H1 (cell line): ENCODE results near the gene HSPA1A. TPM values are rescaled to one million over a fixed set of nuclear protein-coding genes. Genes with fewer than 3 reads are reported as not detected.

ENCODE experiments used
- CTCF ChIA-PET: fragments of 300-600 bp; sonication (Branson Sonifier 250); formaldehyde crosslinking; loops from one replicate; lab custom pipeline; 2021; ENCODE audit not compliant: partially characterized antibody; lab: Charles Lee
- POLR2A ChIA-PET: fragments of 300-600 bp; sonication (Branson Sonifier 250); formaldehyde crosslinking; loops from one replicate; lab custom pipeline; 2021; ENCODE audit warnings: inconsistent platforms; ENCODE audit not compliant: partially characterized antibody; lab: Charles Lee
- DNase-seq, 2 experiments: peaks; one replicate each; pipeline versions ENCODE4 v3.0.0 to v3.0.0-alpha.2; 2010 to 2022; ENCODE audit warnings: low spot score in 2 of 2, low read depth in 1 of 2, mixed read lengths in 1 of 2
- FAIRE-seq: peaks from 2 replicates; lab custom pipeline; 2011; peaks lifted over from hg19 to GRCh38; lab: Jason Lieb, UNC
- H2AFZ ChIP-seq: 2 replicates; pipeline ENCODE4 v1.8.1; 2012; ENCODE audit warnings: low read length, inconsistent platforms
- H2AK5ac ChIP-seq: 2 replicates; pipeline ENCODE4 v1.6.1; 2013; ENCODE audit warnings: low read depth, low read length
- H2BK120ac ChIP-seq: replicated peaks from 2 replicates; pipeline ENCODE3; 2013; ENCODE audit warnings: low read depth, low read length, inconsistent platforms
- H2BK12ac ChIP-seq: 2 replicates; pipeline ENCODE4 v1.6.1; 2013; ENCODE audit warnings: low read depth, low read length
- H2BK15ac ChIP-seq: 2 replicates; pipeline ENCODE4 v1.6.1; 2013; ENCODE audit warnings: low read length
- H2BK20ac ChIP-seq: 2 replicates; pipeline ENCODE4 v1.6.1; 2013; ENCODE audit warnings: low read length
- H2BK5ac ChIP-seq: 2 replicates; pipeline ENCODE4 v1.6.1; 2013; ENCODE audit warnings: low read depth, low read length
- H3K14ac ChIP-seq: 2 replicates; pipeline ENCODE4 v1.6.1; 2013; ENCODE audit warnings: inconsistent platforms; ENCODE audit not compliant: insufficient read length
- H3K18ac ChIP-seq: 2 replicates; pipeline ENCODE4 v1.6.1; 2013; ENCODE audit warnings: low read length; ENCODE audit errors: extremely low read depth
- H3K23ac ChIP-seq: 2 replicates; pipeline ENCODE4 v1.6.1; 2013; ENCODE audit warnings: inconsistent platforms; ENCODE audit not compliant: insufficient read length
- H3K23me2 ChIP-seq: 2 replicates; pipeline ENCODE4 v1.6.1; 2013; ENCODE audit warnings: low read depth, low read length
- H3K27ac ChIP-seq: 2 replicates; pipeline ENCODE4 v1.6.1; 2011; ENCODE audit warnings: low read depth, low read length, inconsistent platforms
- H3K27me3 ChIP-seq, 4 experiments: replicated peaks in 1 of 4; 1 replicate in 1 of 4; 2 replicates in 3 of 4; pipeline versions ENCODE4 v1.6.1 to v1.8.1; 2011 to 2013; ENCODE audit warnings: low read length in 3 of 4, mild to moderate bottlenecking in 3 of 4, inconsistent platforms in 2 of 4, mixed read lengths in 2 of 4, moderate library complexity in 1 of 4; ENCODE audit not compliant: control insufficient read depth in 3 of 4, insufficient read depth in 3 of 4; ENCODE audit errors: extremely low read depth in 1 of 4
- H3K36me3 ChIP-seq, 4 experiments: 2 replicates each; pipeline versions ENCODE4 v1.6.1 to v1.8.1; 2011 to 2013; ENCODE audit warnings: mild to moderate bottlenecking in 4 of 4, low read length in 3 of 4, moderate library complexity in 2 of 4, control low read depth in 1 of 4, inconsistent platforms in 1 of 4; ENCODE audit not compliant: insufficient read depth in 4 of 4, control insufficient read depth in 2 of 4
- H3K4ac ChIP-seq: replicated peaks from 2 replicates; pipeline ENCODE3; 2013; ENCODE audit warnings: low read length, low read depth, mixed read lengths, inconsistent platforms; ENCODE audit not compliant: insufficient read length
- H3K4me1 ChIP-seq, 4 experiments: replicated peaks in 1 of 4; 1 replicate in 1 of 4; 2 replicates in 3 of 4; pipeline versions ENCODE4 v1.6.1 to v1.8.1; 2011 to 2013; ENCODE audit warnings: low read length in 3 of 4, inconsistent platforms in 2 of 4, mixed read lengths in 1 of 4; ENCODE audit not compliant: insufficient read depth in 4 of 4, control insufficient read depth in 3 of 4
- H3K4me2 ChIP-seq, 2 experiments: 2 replicates each; pipeline versions ENCODE4 v1.6.1 to v1.8.1; 2011 to 2013; ENCODE audit warnings: low read depth in 2 of 2, low read length in 2 of 2, control low read depth in 1 of 2, inconsistent platforms in 1 of 2, mild to moderate bottlenecking in 1 of 2; ENCODE audit not compliant: insufficient read depth in 1 of 2
- H3K4me3 ChIP-seq, 4 experiments: fragments of 200-600, 300-600 bp in 1 of 4; sonication (generic), shearing (Covaris generic), sonication (Bioruptor Twin) in 1 of 4; 2 replicates each; pipeline versions ENCODE4 v1.5.1 to v1.8.1; 2011 to 2016; ENCODE audit warnings: low read length in 4 of 4, low read depth in 3 of 4, control low read depth in 2 of 4, inconsistent platforms in 2 of 4, mild to moderate bottlenecking in 2 of 4, mixed read lengths in 1 of 4, moderate library complexity in 1 of 4; ENCODE audit not compliant: insufficient read depth in 2 of 4; ENCODE audit errors: extremely low read depth in 1 of 4
- H3K56ac ChIP-seq: replicated peaks from 2 replicates; pipeline ENCODE3; 2013; ENCODE audit warnings: low read depth, mild to moderate bottlenecking, mixed read lengths, low read length, inconsistent platforms; ENCODE audit not compliant: insufficient read length
- H3K79me1 ChIP-seq: 2 replicates; pipeline ENCODE4 v1.6.1; 2013; ENCODE audit warnings: low read depth, low read length, control low read depth
- H3K79me2 ChIP-seq, 2 experiments: 2 replicates each; pipeline versions ENCODE4 v1.6.1 to v1.8.1; 2012 to 2013; ENCODE audit warnings: low read length in 2 of 2, mild to moderate bottlenecking in 2 of 2, inconsistent platforms in 1 of 2; ENCODE audit not compliant: insufficient read depth in 2 of 2, control insufficient read depth in 1 of 2
- H3K9ac ChIP-seq, 4 experiments: replicated peaks in 1 of 4; 1 replicate in 1 of 4; 2 replicates in 3 of 4; pipeline versions ENCODE4 v1.6.1 to v1.8.1; 2011 to 2013; ENCODE audit warnings: low read depth in 3 of 4, low read length in 3 of 4, control low read depth in 2 of 4, mild to moderate bottlenecking in 2 of 4, moderate library complexity in 2 of 4, inconsistent platforms in 1 of 4; ENCODE audit errors: extremely low read depth in 1 of 4
- H3K9me3 ChIP-seq, 2 experiments: 2 replicates each; pipeline versions ENCODE4 v1.6.1 to v1.8.1; 2012 to 2013; ENCODE audit warnings: mild to moderate bottlenecking in 2 of 2, moderate library complexity in 2 of 2, control low read depth in 1 of 2, inconsistent platforms in 1 of 2, low read depth in 1 of 2, low read length in 1 of 2, mixed read lengths in 1 of 2; ENCODE audit not compliant: insufficient read depth in 2 of 2
- H4K20me1 ChIP-seq, 2 experiments: replicated peaks in 1 of 2; 2 replicates each; pipeline versions ENCODE3 to v1.8.1; 2011 to 2013; ENCODE audit warnings: inconsistent platforms in 2 of 2, low read length in 2 of 2, mild to moderate bottlenecking in 1 of 2; ENCODE audit not compliant: insufficient read depth in 2 of 2, control insufficient read depth in 1 of 2
- H4K5ac ChIP-seq: 2 replicates; pipeline ENCODE4 v1.6.1; 2013; ENCODE audit warnings: low read length, low read depth, mixed read lengths, inconsistent platforms; ENCODE audit not compliant: insufficient read length
- H4K8ac ChIP-seq: 2 replicates; pipeline ENCODE4 v1.8.0; 2013; ENCODE audit warnings: mild to moderate bottlenecking, moderate library complexity, low read length, inconsistent platforms; ENCODE audit not compliant: insufficient read depth; ENCODE audit errors: extremely low read depth
- H4K91ac ChIP-seq: replicated peaks from 2 replicates; pipeline ENCODE3; 2013; ENCODE audit warnings: low read length, mixed read lengths, inconsistent platforms; ENCODE audit not compliant: insufficient read length
- CREB1 ChIP-seq: IDR thresholded peaks from 2 replicates; pipeline ENCODE4 v1.6.1; 2012; ENCODE audit warnings: inconsistent platforms
- EP300 ChIP-seq, 2 experiments: IDR thresholded peaks; 1 replicate in 1 of 2; 2 replicates in 1 of 2; pipeline ENCODE4 v1.6.1; 2011 to 2012; ENCODE audit warnings: low read depth in 2 of 2, low read length in 2 of 2, mild to moderate bottlenecking in 2 of 2, borderline replicate concordance in 1 of 2, inconsistent platforms in 1 of 2, moderate library complexity in 1 of 2
- EZH2 ChIP-seq: fragments of 200-600 bp; sonication (generic); IDR thresholded peaks from 2 replicates; pipeline ENCODE4 v1.7.1; 2012; ENCODE audit warnings: low read depth, mild to moderate bottlenecking, moderate library complexity, low read length, inconsistent platforms; ENCODE audit not compliant: severe bottlenecking
- KDM1A ChIP-seq: fragments of 200-600, 300-600 bp; sonication (generic); IDR thresholded peaks from 2 replicates; pipeline ENCODE4 v1.7.1; 2016; ENCODE audit warnings: mild to moderate bottlenecking, low read length, borderline replicate concordance
- POLR2A ChIP-seq, 2 experiments: IDR thresholded peaks; 1 replicate in 1 of 2; 2 replicates in 1 of 2; pipeline ENCODE4 v1.6.1; 2011; ENCODE audit warnings: low read depth in 2 of 2, low read length in 2 of 2, mild to moderate bottlenecking in 2 of 2; ENCODE audit errors: control extremely low read depth in 1 of 2
- POLR2AphosphoS5 ChIP-seq: IDR thresholded peaks from 2 replicates; pipeline ENCODE4 v1.6.1; 2011; ENCODE audit warnings: low read depth, low read length
- SIN3A ChIP-seq, 2 experiments: IDR thresholded peaks in 1 of 2; conservative IDR thresholded peaks in 1 of 2; 2 replicates each; pipeline ENCODE4 v1.6.1; 2011 to 2012; ENCODE audit warnings: low read length in 2 of 2, improper control_type of control experiment in 1 of 2, low read depth in 1 of 2, mild to moderate bottlenecking in 1 of 2
- TAF7 ChIP-seq: optimal IDR thresholded peaks from 2 replicates; pipeline ENCODE3; 2011; ENCODE audit warnings: low read depth, mild to moderate bottlenecking, inconsistent platforms, low read length, moderate library complexity, borderline replicate concordance
- WGBS, 2 experiments: shearing (Covaris generic) in 1 of 2; methylation state at CpG; one replicate each; pipeline versions ENCODE4 v1.1.6 to v1.1.7; 2013 to 2015; ENCODE audit warnings: low lambda C conversion rate in 2 of 2, mixed read lengths in 2 of 2, inconsistent platforms in 1 of 2, low coverage in 1 of 2, missing lambda C conversion rate in 1 of 2; ENCODE audit not compliant: insufficient replicate concordance in 2 of 2, insufficient coverage in 1 of 2, insufficient read length in 1 of 2; ENCODE audit errors: extremely low coverage in 1 of 2, missing lambda C conversion rate in 1 of 2; 5-methylcytosine and 5-hydroxymethylcytosine counted together
- polyA plus RNA-seq, 7 experiments: library from polyadenylated mRNA; depleted of rRNA in 3 of 7; stranded (reverse) in 5 of 7; unstranded in 2 of 7; fragments of >200 nt in 5 of 7; fragments of 200-250 nt in 2 of 7; gene quantifications; 1 replicate in 5 of 7; 2 replicates in 1 of 7; 4 replicates in 1 of 7; pipeline versions ENCODE4 v1.2.1 to v1.2.3, GENCODE V29; 2011 to 2013; ENCODE audit warnings: missing spikeins in 2 of 7, mixed read lengths in 2 of 7
- total RNA-seq: library from RNA; stranded (reverse); fragmentation: NEBNext Ultra II Directional; extraction: Animal tissue kit (Norgen Biotek cat#: 25700); gene quantifications from 2 replicates; pipeline ENCODE4 v1.2.1, GENCODE V29; 2021

HSPA1A gene
- total and polyA plus RNA-seq, 2 of the 8 experiments (the other 6 are each of a cell fraction or from before 2014, with no cell fraction given), result 40.7 to 54.0 TPM

- FAIRE-seq, result no peak
- TF ChIP-seq KDM1A (no peak), EZH2 (no peak), CREB1 (peak; percentile 15; the same call in 1 of the 2 replicates), EP300 (IDR thresholded peaks at IDR 0.05; ENCODE audit: borderline replicate concordance in 1 of 2, low read depth in 2 of 2, low read length in 2 of 2) (no peak; a peak in 1 of 3 replicates), POLR2A (IDR thresholded peaks at IDR 0.05; ENCODE audit: control extremely low read depth in 1 of 2, low read depth in 2 of 2, low read length in 2 of 2) (peak in 1 of 2 experiments; percentile 32; a peak in 1 of 3 replicates), POLR2AphosphoS5 (no peak), SIN3A (conservative IDR thresholded peaks at IDR 0.05 in 1 of 2, IDR thresholded peaks at IDR 0.05 in 1 of 2; ENCODE audit: low read depth in 1 of 2, low read length in 2 of 2) (0 out of 4 replicates have a peak, but pooled peaks of 1 of the 2 experiments have one; percentile 28), TAF7 (no peak)
Measured at GRCh38 chr6:31765910-31766794, 49.2 kb upstream of the HSPA1A start.

More at GRCh38 chr6:31765910-31766794, 49.2 kb upstream of the HSPA1A start:
- POLR2A ChIA-PET, result interaction anchor here (0.6 to 2.0 kb wide), 28 partner anchors 9 to 131 kb away, joined by 3 to 14 read pairs (median 3); partner anchors contain the start of genes CLIC1, DDAH2, EHMT2 and GPANK1
- Histone ChIP-seq H2AFZ (peak overlapping the region; percentile 88; the same call in 1 of the 2 replicates), H3K36me3 (peaks cover 0 to 9% (median 0%) of the 10 kb centered on the region in 4 experiments; a peak in 3 of 8 replicates), H3K79me1 (no peaks in the 10 kb centered on the region), H3K18ac (no peak overlapping the region; the same call in 1 of the 2 replicates), H4K5ac (no peak overlapping the region), H2BK15ac (no peak overlapping the region), H3K79me2 (no peaks in the 10 kb centered on the region), H2BK12ac (no peak overlapping the region), H3K4me2 (peak overlapping the region; percentile 31 to 77), H3K23ac (no peak overlapping the region), H3K4me1 (peaks cover 0 to 11% (median under 1%) of the 10 kb centered on the region in 4 experiments; a peak in 4 of 7 replicates), H2BK120ac (no peak overlapping the region), H4K91ac (no peak overlapping the region), H3K4ac (no peak overlapping the region), H2BK20ac (no peak overlapping the region), H3K9ac (no peak overlapping the region; a peak in 4 of 7 replicates), H4K20me1 (no peaks in the 10 kb centered on the region), H3K56ac (no peak overlapping the region), H3K27me3 (no peaks in the 10 kb centered on the region), H3K23me2 (peaks cover 3% of the 10 kb centered on the region; the same call in 1 of the 2 replicates), H4K8ac (peak overlapping the region; percentile 35; the same call in 1 of the 2 replicates), H3K4me3 (peak overlapping the region in 3 of 4 experiments; percentile 22 to 52 (median 43); a peak in 6 of 8 replicates), H3K9me3 (no peaks in the 10 kb centered on the region), H2BK5ac (0 out of 2 replicates have a peak overlapping the region, but pooled peaks have one; percentile 9), H3K27ac (no peak overlapping the region), H3K14ac (no peak overlapping the region), H2AK5ac (no peak overlapping the region)
- DNase-seq, result peak in 1 of 2 experiments; percentile 78
- CTCF ChIA-PET, result interaction anchor here (0.6 to 2.2 kb wide), 21 partner anchors 9 to 157 kb away, joined by 3 to 23 read pairs (median 4); partner anchors contain the start of genes CLIC1, DDAH2, LSM2 and LY6G5C
- 47% methylated on average over 35 of the region's 42 CpGs; no CpG with 5 or more reads in 1 of the 2 experiments for WGBS, 2 experiments
